PFSK-1 (cell line): ENCODE data around the gene FBN1.

ENCODE experiments used
- FOXP2 ChIP-seq: optimal IDR thresholded peaks from 2 replicates; pipeline ENCODE3; 2011; ENCODE audit warnings: borderline replicate concordance, control low read depth, inconsistent platforms; ENCODE audit not compliant: insufficient read depth; ENCODE audit errors: extremely low read length, extremely low read depth
- POLR2AphosphoS5 ChIP-seq: IDR thresholded peaks from 2 replicates; pipeline ENCODE4 v1.6.1; 2012; ENCODE audit warnings: low read depth, mild to moderate bottlenecking, control low read depth, low read length, moderate library complexity
- SIN3A ChIP-seq: IDR thresholded peaks from 2 replicates; pipeline ENCODE4 v1.6.1; 2012; ENCODE audit warnings: mild to moderate bottlenecking, low read length, moderate library complexity, borderline replicate concordance; ENCODE audit not compliant: insufficient read depth
- TAF1 ChIP-seq: IDR thresholded peaks from 2 replicates; pipeline ENCODE4 v1.6.1; 2012; ENCODE audit warnings: low read length, control low read depth, borderline replicate concordance; ENCODE audit not compliant: insufficient read depth
- TF ChIP-seq, protein P1 (sequence below), 2 experiments: IDR thresholded peaks; 2 replicates each; pipeline versions ENCODE4 v1.6.1 to v1.8.0; 2011 to 2012; ENCODE audit warnings: low read depth in 2 of 2, low read length in 2 of 2, control low read depth in 1 of 2, inconsistent platforms in 1 of 2, mild to moderate bottlenecking in 1 of 2, moderate library complexity in 1 of 2; ENCODE audit not compliant: insufficient read depth in 1 of 2

FBN1 gene

DNA sequence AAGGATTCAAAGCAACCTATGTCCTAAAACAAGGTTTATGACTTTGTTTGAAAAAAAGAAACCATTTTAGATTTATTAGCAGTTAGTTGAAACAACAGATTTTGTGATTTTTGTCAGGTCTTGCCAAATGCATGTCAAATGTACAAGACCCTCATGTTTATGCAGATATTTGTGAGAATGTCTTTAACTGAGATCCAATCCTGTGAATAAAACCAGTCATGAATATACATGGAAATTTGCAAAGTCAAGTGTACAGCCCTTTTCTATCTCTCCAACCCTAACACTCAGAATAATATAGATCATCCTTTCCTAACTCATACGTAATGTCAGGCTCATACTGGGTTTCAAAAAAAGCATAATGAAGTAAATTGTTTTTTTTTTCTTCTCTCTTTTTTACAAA is 237.9 kb downstream of the FBN1 start:
- TF ChIP-seq POLR2AphosphoS5 (no peak), TAF1 (no peak), FOXP2 (no peak), SIN3A (no peak)

DNA sequence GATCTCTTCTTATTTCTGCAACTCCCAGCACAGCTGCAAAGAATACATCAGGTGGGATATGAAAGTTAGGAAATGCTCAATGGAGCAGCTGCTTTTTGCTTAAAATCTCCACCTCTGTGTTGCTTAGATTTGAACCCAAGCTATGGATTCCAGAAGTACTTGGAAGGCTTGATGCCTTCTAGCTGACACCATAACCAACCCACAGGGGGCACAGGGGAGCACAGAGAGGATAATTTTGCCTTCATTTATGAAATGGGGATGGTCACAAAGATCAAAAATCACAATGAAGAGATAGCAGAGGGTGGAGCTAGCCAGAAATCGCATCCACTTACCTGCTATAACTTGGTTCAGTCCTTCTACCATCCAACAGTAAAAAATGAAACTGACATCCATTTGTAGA is 238.6 kb downstream of the FBN1 start:
- TF ChIP-seq FOXP2 (no peak), POLR2AphosphoS5 (no peak), SIN3A (no peak), TAF1 (no peak)
- TF ChIP-seq, protein P1, sequence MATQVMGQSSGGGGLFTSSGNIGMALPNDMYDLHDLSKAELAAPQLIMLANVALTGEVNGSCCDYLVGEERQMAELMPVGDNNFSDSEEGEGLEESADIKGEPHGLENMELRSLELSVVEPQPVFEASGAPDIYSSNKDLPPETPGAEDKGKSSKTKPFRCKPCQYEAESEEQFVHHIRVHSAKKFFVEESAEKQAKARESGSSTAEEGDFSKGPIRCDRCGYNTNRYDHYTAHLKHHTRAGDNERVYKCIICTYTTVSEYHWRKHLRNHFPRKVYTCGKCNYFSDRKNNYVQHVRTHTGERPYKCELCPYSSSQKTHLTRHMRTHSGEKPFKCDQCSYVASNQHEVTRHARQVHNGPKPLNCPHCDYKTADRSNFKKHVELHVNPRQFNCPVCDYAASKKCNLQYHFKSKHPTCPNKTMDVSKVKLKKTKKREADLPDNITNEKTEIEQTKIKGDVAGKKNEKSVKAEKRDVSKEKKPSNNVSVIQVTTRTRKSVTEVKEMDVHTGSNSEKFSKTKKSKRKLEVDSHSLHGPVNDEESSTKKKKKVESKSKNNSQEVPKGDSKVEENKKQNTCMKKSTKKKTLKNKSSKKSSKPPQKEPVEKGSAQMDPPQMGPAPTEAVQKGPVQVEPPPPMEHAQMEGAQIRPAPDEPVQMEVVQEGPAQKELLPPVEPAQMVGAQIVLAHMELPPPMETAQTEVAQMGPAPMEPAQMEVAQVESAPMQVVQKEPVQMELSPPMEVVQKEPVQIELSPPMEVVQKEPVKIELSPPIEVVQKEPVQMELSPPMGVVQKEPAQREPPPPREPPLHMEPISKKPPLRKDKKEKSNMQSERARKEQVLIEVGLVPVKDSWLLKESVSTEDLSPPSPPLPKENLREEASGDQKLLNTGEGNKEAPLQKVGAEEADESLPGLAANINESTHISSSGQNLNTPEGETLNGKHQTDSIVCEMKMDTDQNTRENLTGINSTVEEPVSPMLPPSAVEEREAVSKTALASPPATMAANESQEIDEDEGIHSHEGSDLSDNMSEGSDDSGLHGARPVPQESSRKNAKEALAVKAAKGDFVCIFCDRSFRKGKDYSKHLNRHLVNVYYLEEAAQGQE (IDR thresholded peaks at IDR 0.05; ENCODE audit: insufficient read depth in 1 of 2, low read depth in 2 of 2, low read length in 2 of 2): no peak

- TF ChIP-seq TAF1 (no peak), FOXP2 (no peak), SIN3A (no peak), POLR2AphosphoS5 (no peak)
Observed at GRCh38 chr15:48406266-48406891, 239.1 kb downstream of the FBN1 start.

GRCh38 chr15:48402427-48403177 is 242.9 kb downstream of the FBN1 start:
- no peak for TF ChIP-seq POLR2AphosphoS5
- TF ChIP-seq SIN3A: no peak
- no peak for TF ChIP-seq TAF1
- no peak for TF ChIP-seq FOXP2
- TF ChIP-seq, protein P1 (IDR thresholded peaks at IDR 0.05; ENCODE audit: insufficient read depth in 1 of 2, low read depth in 2 of 2, low read length in 2 of 2): no peak

DNA sequence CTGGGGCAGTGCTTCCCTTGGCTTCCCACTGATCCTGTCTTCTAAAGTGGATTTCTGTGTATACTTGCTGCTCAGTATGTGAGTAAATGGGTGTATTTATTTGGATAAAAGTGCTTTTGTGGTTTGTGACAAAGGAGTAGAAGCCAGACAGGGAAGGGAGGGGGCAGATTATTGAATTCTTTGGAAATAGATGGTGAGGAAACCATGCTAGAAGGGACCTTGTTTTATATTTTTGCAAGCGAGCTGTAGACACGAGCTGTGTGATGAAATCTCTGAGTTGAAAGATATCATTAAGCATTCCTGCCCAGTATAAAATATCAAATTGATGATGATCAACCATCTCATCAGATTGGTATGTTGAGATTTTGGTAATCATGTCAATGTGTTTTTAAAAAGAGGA is 245.4 kb downstream of the FBN1 start:
- TF ChIP-seq SIN3A: no peak
- TF ChIP-seq FOXP2: no peak
- TF ChIP-seq TAF1: no peak
- no peak for TF ChIP-seq POLR2AphosphoS5
- TF ChIP-seq, protein P1 (IDR thresholded peaks at IDR 0.05; ENCODE audit: insufficient read depth in 1 of 2, low read depth in 2 of 2, low read length in 2 of 2): no peak
